ENCODE measurements around the gene PHACTR1. TPM values are rescaled to one million over a fixed set of nuclear protein-coding genes. Genes with fewer than 3 reads are reported as not detected.

The PHACTR1 gene
- total and polyA plus RNA-seq, 2 of the 4 experiments (the other 2 are of a cell fraction): not detected

- dilution Hi-C loops (cut with HindIII; ENCODE audit: low sequenced_read_pairs, unreplicated experiment) (no loop called here), intact Hi-C loops (cut with micrococcal nuclease) (no loop called here), in situ Hi-C loops (cut with MboI; ENCODE audit: low sequenced_read_pairs) (loop anchor here (25.0 kb wide), 1 partner anchor 350 kb away; no protein-coding TSS in a partner anchor)
- Histone ChIP-seq H2AK5ac (ENCODE audit: low read depth, low read length) (no peak overlapping the region), H3K36me3 (ENCODE audit: control insufficient read depth, insufficient read depth, low read length) (no peaks in the 10 kb centered on the region), H2AK9ac (replicated peaks; ENCODE audit: low read depth, low read length, poor library complexity) (no peak overlapping the region), H3K27me3 (ENCODE audit: control insufficient read depth, insufficient read depth, low read length) (peaks cover 11% of the 10 kb centered on the region), H3K9ac (ENCODE audit: low read depth, low read length) (no peak overlapping the region), H4K91ac (ENCODE audit: insufficient read depth, low read depth, low read length) (no peak overlapping the region), H2AFZ (replicated peaks; ENCODE audit: low read length, poor library complexity) (no peak overlapping the region), H3K9me1 (ENCODE audit: insufficient read depth, low read length) (no peaks in the 10 kb centered on the region), H2BK15ac (ENCODE audit: low read depth, low read length) (no peak overlapping the region), H3K4me2 (ENCODE audit: low read depth, low read length) (no peak overlapping the region), H3K4ac (ENCODE audit: low read depth, low read length) (no peak overlapping the region), H3K18ac (ENCODE audit: low read depth, low read length) (no peak overlapping the region), H2BK120ac (ENCODE audit: low read depth, low read length) (no peak overlapping the region), H3K56ac (ENCODE audit: extremely low read depth, insufficient read depth, low read length) (no peak overlapping the region), H2BK20ac (ENCODE audit: low read depth, low read length) (no peak overlapping the region), H4K20me1 (ENCODE audit: insufficient read depth, low read length) (no peaks in the 10 kb centered on the region), H4K8ac (ENCODE audit: low read depth in 2 of 2, low read length in 2 of 2) (no peak overlapping the region), H4K5ac (ENCODE audit: low read depth, low read length) (no peak overlapping the region), H3K14ac (replicated peaks; ENCODE audit: low read depth, low read length) (no peak overlapping the region), H3K4me1 (ENCODE audit: control insufficient read depth, insufficient read depth, low read length) (no peaks in the 10 kb centered on the region), H3K9me3 (ENCODE audit: control insufficient read depth, insufficient read depth, low read length) (no peaks in the 10 kb centered on the region), H3K4me3 (ENCODE audit: insufficient read depth, low read depth, low read length) (no peak overlapping the region), H2BK5ac (ENCODE audit: low read depth, low read length, poor library complexity, severe bottlenecking) (no peak overlapping the region), H3K79me1 (ENCODE audit: low read depth in 1 of 2, low read length in 2 of 2) (no peaks in the 10 kb centered on the region), H3K23ac (ENCODE audit: low read depth, low read length) (no peak overlapping the region), H3K27ac (ENCODE audit: insufficient read depth, low read length) (no peak overlapping the region)
- no TSS peak for BruUV-seq (replicated peaks)
- POLR2A ChIA-PET (ENCODE audit: unreplicated experiment): no interaction called here
- DNase-seq: no peak
- ATAC-seq (ENCODE audit: low read depth): no peak
- TF ChIP-seq BHLHE40 (IDR thresholded peaks at IDR 0.05; ENCODE audit: low read depth, low read length) (no peak), MAFK (IDR thresholded peaks at IDR 0.05; ENCODE audit: low read depth, low read length) (peak; percentile 63)
- CTCF ChIA-PET: no interaction called here
- 0% methylated on average over 1 of the region's 3 CpGs; no CpG with 5 or more reads in 1 of the 2 experiments for WGBS, 2 experiments (ENCODE audit: extremely low coverage in 2 of 2, insufficient read length in 1 of 2)
These were observed 471.1 kb downstream of the PHACTR1 start for GRCh38 chr6:13187692-13188091.
